H9 (cell line): ENCODE results near the gene GLB1L2. TPM values are rescaled to one million over a fixed set of nuclear protein-coding genes. Genes with fewer than 3 reads are reported as not detected.

ENCODE experiments used
- DNase-seq: peaks from one replicate; pipeline ENCODE4 v3.0.0-alpha.2; 2017
- H2AFZ ChIP-seq: one replicate; pipeline ENCODE4 v1.6.1; 2013; ENCODE audit warnings: mild to moderate bottlenecking, low read length, control low read depth, moderate library complexity
- H2AK5ac ChIP-seq: 2 replicates; pipeline ENCODE4 v1.6.1; 2013; ENCODE audit warnings: low read length, control low read depth, mixed read lengths; ENCODE audit not compliant: insufficient read length
- H2BK120ac ChIP-seq: one replicate; pipeline ENCODE4 v1.6.1; 2013; ENCODE audit warnings: low read depth, mild to moderate bottlenecking, low read length, control low read depth, inconsistent platforms; ENCODE audit not compliant: poor library complexity, severe bottlenecking
- H2BK12ac ChIP-seq: 2 replicates; pipeline ENCODE4 v1.6.1; 2013; ENCODE audit warnings: low read length, control low read depth, mixed read lengths, low read depth; ENCODE audit not compliant: insufficient read length
- H2BK15ac ChIP-seq: 2 replicates; pipeline ENCODE4 v1.6.1; 2013; ENCODE audit warnings: low read depth, low read length, control low read depth
- H2BK20ac ChIP-seq: one replicate; pipeline ENCODE4 v1.6.1; 2013; ENCODE audit warnings: low read depth, mild to moderate bottlenecking, low read length, control low read depth, inconsistent platforms; ENCODE audit not compliant: poor library complexity, severe bottlenecking
- H2BK5ac ChIP-seq: 2 replicates; pipeline ENCODE4 v1.6.1; 2013; ENCODE audit warnings: low read length, control low read depth, mixed read lengths; ENCODE audit not compliant: insufficient read length
- H3K14ac ChIP-seq: 2 replicates; pipeline ENCODE4 v1.6.1; 2013; ENCODE audit warnings: low read length, control low read depth; ENCODE audit not compliant: insufficient read depth
- H3K18ac ChIP-seq: 2 replicates; pipeline ENCODE4 v1.6.1; 2013; ENCODE audit warnings: low read depth, mild to moderate bottlenecking, mixed read lengths, low read length, control low read depth; ENCODE audit not compliant: insufficient read length
- H3K23ac ChIP-seq: 2 replicates; pipeline ENCODE4 v1.6.1; 2013; ENCODE audit warnings: low read length, control low read depth, mixed read lengths, low read depth; ENCODE audit not compliant: insufficient read length
- H3K23me2 ChIP-seq: 2 replicates; pipeline ENCODE4 v1.6.1; 2013; ENCODE audit warnings: low read depth, mild to moderate bottlenecking, mixed read lengths, low read length, control low read depth; ENCODE audit not compliant: insufficient read length, poor library complexity, severe bottlenecking
- H3K27ac ChIP-seq: 2 replicates; pipeline ENCODE4 v1.5.1; 2013; ENCODE audit warnings: low read length, control low read depth, mixed read lengths, low read depth; ENCODE audit not compliant: insufficient read length
- H3K27me3 ChIP-seq: 2 replicates; pipeline ENCODE4 v1.6.1; 2013; ENCODE audit warnings: low read length, control low read depth, inconsistent platforms; ENCODE audit not compliant: insufficient read depth
- H3K4ac ChIP-seq: 2 replicates; pipeline ENCODE4 v1.6.1; 2013; ENCODE audit warnings: low read depth, mild to moderate bottlenecking, control low read depth, inconsistent platforms, low read length, moderate library complexity
- H3K4me1 ChIP-seq: 2 replicates; pipeline ENCODE4 v1.6.1; 2013; ENCODE audit warnings: low read length, control low read depth, inconsistent platforms; ENCODE audit not compliant: insufficient read depth
- H3K4me2 ChIP-seq: 2 replicates; pipeline ENCODE4 v1.6.1; 2013; ENCODE audit warnings: low read length, control low read depth, mixed read lengths; ENCODE audit not compliant: insufficient read length, insufficient read depth
- H3K56ac ChIP-seq: 2 replicates; pipeline ENCODE4 v1.6.1; 2013; ENCODE audit warnings: low read depth, mild to moderate bottlenecking, mixed read lengths, low read length, control low read depth; ENCODE audit not compliant: insufficient read length
- H3K79me1 ChIP-seq: 2 replicates; pipeline ENCODE4 v1.6.1; 2013; ENCODE audit warnings: low read depth, mild to moderate bottlenecking, moderate library complexity, low read length, control low read depth, inconsistent platforms; ENCODE audit not compliant: insufficient read depth, poor library complexity, severe bottlenecking
- H3K79me2 ChIP-seq: 2 replicates; pipeline ENCODE4 v1.6.1; 2013; ENCODE audit warnings: low read length, control low read depth, inconsistent platforms; ENCODE audit not compliant: insufficient read depth
- H3K9ac ChIP-seq: 2 replicates; pipeline ENCODE4 v1.6.1; 2013; ENCODE audit warnings: low read length, control low read depth, mixed read lengths; ENCODE audit not compliant: insufficient read length; ENCODE audit errors: extremely low read depth
- H3K9me3 ChIP-seq: one replicate; pipeline ENCODE4 v1.6.1; 2013; ENCODE audit warnings: low read depth, low read length, inconsistent platforms; ENCODE audit not compliant: control insufficient read depth
- H3T11ph ChIP-seq: one replicate; pipeline ENCODE4 v1.6.1; 2013; ENCODE audit warnings: mild to moderate bottlenecking, low read length, control low read depth, inconsistent platforms
- H4K20me1 ChIP-seq: one replicate; pipeline ENCODE4 v1.6.1; 2013; ENCODE audit not compliant: control insufficient read depth, insufficient read length, insufficient read depth
- H4K5ac ChIP-seq: 2 replicates; pipeline ENCODE4 v1.6.1; 2013; ENCODE audit warnings: low read depth, mild to moderate bottlenecking, mixed read lengths, low read length, control low read depth; ENCODE audit not compliant: insufficient read length
- H4K8ac ChIP-seq: replicated peaks from 2 replicates; pipeline ENCODE4 v1.6.1; 2013; ENCODE audit warnings: low read length, control low read depth, mixed read lengths, low read depth; ENCODE audit not compliant: insufficient read length
- H4K91ac ChIP-seq: 2 replicates; pipeline ENCODE4 v1.6.1; 2013; ENCODE audit warnings: low read depth, mild to moderate bottlenecking, moderate library complexity, mixed read lengths, low read length, control low read depth; ENCODE audit not compliant: insufficient read length
- H3K27ac Mint-ChIP-seq, 3 experiments: 2 replicates in 2 of 3; 3 replicates in 1 of 3; pipeline ENCODE4 v1.8.0; 2020 to 2021; ENCODE audit warnings: mixed read lengths in 3 of 3, mild to moderate bottlenecking in 1 of 3, moderate library complexity in 1 of 3
- H3K27me3 Mint-ChIP-seq: 2 replicates; pipeline ENCODE4 v1.8.0; 2021; ENCODE audit warnings: low read depth, mild to moderate bottlenecking, moderate library complexity, mixed read lengths
- H3K36me3 Mint-ChIP-seq, 3 experiments: 2 replicates in 2 of 3; 3 replicates in 1 of 3; pipeline ENCODE4 v1.8.0; 2020 to 2021; ENCODE audit warnings: low read depth in 3 of 3, mixed read lengths in 3 of 3; ENCODE audit not compliant: insufficient read depth in 1 of 3
- H3K4me1 Mint-ChIP-seq, 2 experiments: 2 replicates each; pipeline ENCODE4 v1.8.0; 2020; ENCODE audit warnings: mixed read lengths in 2 of 2
- H3K4me3 Mint-ChIP-seq, 2 experiments: 2 replicates in 1 of 2; 3 replicates in 1 of 2; pipeline ENCODE4 v1.8.0; 2020 to 2021; ENCODE audit warnings: mild to moderate bottlenecking in 2 of 2, mixed read lengths in 2 of 2, moderate library complexity in 1 of 2
- H3K9me3 Mint-ChIP-seq, 2 experiments: 2 replicates in 1 of 2; 3 replicates in 1 of 2; pipeline ENCODE4 v1.8.0; 2020; ENCODE audit warnings: mild to moderate bottlenecking in 2 of 2, mixed read lengths in 2 of 2, moderate library complexity in 1 of 2
- WGBS: extraction: QIAGEN DNeasy Blood & Tissue Kit; methylation state at CpG from one replicate; pipeline ENCODE4 v1.1.7; 2013; ENCODE audit warnings: missing lambda C conversion rate, low lambda C conversion rate, mixed read lengths; ENCODE audit not compliant: insufficient read length; ENCODE audit errors: extremely low coverage; 5-methylcytosine and 5-hydroxymethylcytosine counted together
- total RNA-seq: library from RNA; stranded (reverse); gene quantifications from 2 replicates; pipeline ENCODE4 v1.2.1, GENCODE V29; 2021
- TF ChIP-seq, protein P1 (sequence below): fragments of 200-600 bp; sonication (generic); conservative IDR thresholded peaks from 3 replicates; pipeline ENCODE4 v1.8.0; 2021; ENCODE audit warnings: antibody characterized with exemption, mild to moderate bottlenecking

Gene GLB1L2
- total RNA-seq, 1 experiment from 2014 or later, result 2.4 TPM

DNA sequence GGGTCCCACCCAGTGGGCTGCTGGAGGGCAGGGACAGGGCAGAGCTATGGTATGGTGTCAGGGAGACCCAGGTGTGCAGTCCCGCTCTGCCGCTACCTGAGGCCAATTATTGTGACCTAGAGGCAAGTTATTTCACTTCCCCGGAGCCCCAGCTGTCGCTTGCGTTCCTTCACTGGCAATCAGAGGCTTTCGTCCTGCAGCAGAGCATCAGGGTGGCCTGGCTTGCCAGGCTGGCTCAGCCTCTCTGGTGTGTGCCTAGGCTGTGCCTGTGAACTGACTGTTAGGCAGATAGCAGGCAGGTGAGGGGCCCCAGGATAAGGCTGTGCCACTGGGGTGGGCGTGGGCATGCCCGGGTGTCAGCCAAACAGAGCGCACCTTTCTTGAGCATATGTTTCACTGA lies 31.4 kb downstream of the GLB1L2 start:
- H3K4me1 ChIP-seq, result no peaks in the 10 kb centered on the region
- TF ChIP-seq, protein P1, sequence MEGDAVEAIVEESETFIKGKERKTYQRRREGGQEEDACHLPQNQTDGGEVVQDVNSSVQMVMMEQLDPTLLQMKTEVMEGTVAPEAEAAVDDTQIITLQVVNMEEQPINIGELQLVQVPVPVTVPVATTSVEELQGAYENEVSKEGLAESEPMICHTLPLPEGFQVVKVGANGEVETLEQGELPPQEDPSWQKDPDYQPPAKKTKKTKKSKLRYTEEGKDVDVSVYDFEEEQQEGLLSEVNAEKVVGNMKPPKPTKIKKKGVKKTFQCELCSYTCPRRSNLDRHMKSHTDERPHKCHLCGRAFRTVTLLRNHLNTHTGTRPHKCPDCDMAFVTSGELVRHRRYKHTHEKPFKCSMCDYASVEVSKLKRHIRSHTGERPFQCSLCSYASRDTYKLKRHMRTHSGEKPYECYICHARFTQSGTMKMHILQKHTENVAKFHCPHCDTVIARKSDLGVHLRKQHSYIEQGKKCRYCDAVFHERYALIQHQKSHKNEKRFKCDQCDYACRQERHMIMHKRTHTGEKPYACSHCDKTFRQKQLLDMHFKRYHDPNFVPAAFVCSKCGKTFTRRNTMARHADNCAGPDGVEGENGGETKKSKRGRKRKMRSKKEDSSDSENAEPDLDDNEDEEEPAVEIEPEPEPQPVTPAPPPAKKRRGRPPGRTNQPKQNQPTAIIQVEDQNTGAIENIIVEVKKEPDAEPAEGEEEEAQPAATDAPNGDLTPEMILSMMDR, result no peak
- no peak overlapping the region for H2AK5ac ChIP-seq
- H2BK20ac ChIP-seq, result no peak overlapping the region
- no peaks in the 10 kb centered on the region for H3K79me1 ChIP-seq
- no peak for DNase-seq
- H3K14ac ChIP-seq, result no peak overlapping the region; the same call in 1 of the 2 replicates
- H3K27ac Mint-ChIP-seq, result peak overlapping the region in 1 of 3 experiments; percentile 44; a peak in 1 of 7 replicates
- H3K23me2 ChIP-seq, result no peaks in the 10 kb centered on the region
- no peak overlapping the region for H3K56ac ChIP-seq
- H3K4me3 Mint-ChIP-seq, result no peak overlapping the region
- H2BK5ac ChIP-seq, result no peak overlapping the region
- H4K8ac ChIP-seq, result no peak overlapping the region
- H3K9me3 ChIP-seq, result no peaks in the 10 kb centered on the region
- peaks cover 7 to 8% of the 10 kb centered on the region in 2 experiments for H3K4me1 Mint-ChIP-seq
- H2BK12ac ChIP-seq, result no peak overlapping the region
- peaks cover 3% of the 10 kb centered on the region; the same call in 1 of the 2 replicates for H3K27me3 ChIP-seq
- H3K79me2 ChIP-seq, result no peaks in the 10 kb centered on the region
- no peak overlapping the region for H2AFZ ChIP-seq
- no peaks in the 10 kb centered on the region for H3K9me3 Mint-ChIP-seq
- H2BK120ac ChIP-seq, result no peak overlapping the region
- WGBS, result no CpG with 5 or more reads among the region's 9 CpGs
- no peak overlapping the region for H2BK15ac ChIP-seq
- no peak overlapping the region for H3K18ac ChIP-seq
- no peak overlapping the region for H3T11ph ChIP-seq
- no peaks in the 10 kb centered on the region for H3K36me3 Mint-ChIP-seq
- no peak overlapping the region for H3K9ac ChIP-seq
- H4K91ac ChIP-seq, result no peak overlapping the region
- no peak overlapping the region for H3K4ac ChIP-seq
- no peak overlapping the region for H4K5ac ChIP-seq
- H4K20me1 ChIP-seq, result no peaks in the 10 kb centered on the region
- peaks cover 29% of the 10 kb centered on the region for H3K27me3 Mint-ChIP-seq
- no peak overlapping the region for H3K4me2 ChIP-seq
- H3K23ac ChIP-seq, result no peak overlapping the region
- H3K27ac ChIP-seq, result no peak overlapping the region
